HepG2 (cell line): ENCODE data around the gene UST. TPM values are rescaled to one million over a fixed set of nuclear protein-coding genes. Genes with fewer than 3 reads are reported as not detected.
A peak's percentile ranks its signal among the peaks of the same experiment; 100 is the strongest.

ENCODE experiments used
- AFF4 ChIP-seq: sonication (generic); formaldehyde crosslinking; IDR thresholded peaks from 2 replicates; pipeline ENCODE4 v1.4.0; 2020; ENCODE audit warnings: missing genetic modification reagents
- AGO1 ChIP-seq: fragments of 200-400 bp; formaldehyde crosslinking; IDR thresholded peaks from 2 replicates; pipeline ENCODE4 v1.6.1; 2017; ENCODE audit warnings: mild to moderate bottlenecking, low read depth, low read length, moderate library complexity; ENCODE audit not compliant: poor library complexity, severe bottlenecking
- CHD2 ChIP-seq: IDR thresholded peaks from 2 replicates; pipeline ENCODE4 v1.6.1; 2011; ENCODE audit warnings: low read depth, low read length, improper control_type of control experiment
- EEA1 ChIP-seq: sonication (generic); formaldehyde crosslinking; IDR thresholded peaks from 2 replicates; pipeline ENCODE4 v1.5.1; 2020; ENCODE audit warnings: mild to moderate bottlenecking, missing genetic modification reagents, borderline replicate concordance
- GLI4 ChIP-seq: sonication (generic); formaldehyde crosslinking; IDR thresholded peaks from 2 replicates; pipeline ENCODE4 v1.5.1; 2020; ENCODE audit warnings: missing genetic modification reagents, mild to moderate bottlenecking, moderate library complexity, borderline replicate concordance
- GMEB1 ChIP-seq: sonication (generic); formaldehyde crosslinking; IDR thresholded peaks from 2 replicates; pipeline ENCODE4 v1.5.1; 2020; ENCODE audit warnings: missing genetic modification reagents, mild to moderate bottlenecking, borderline replicate concordance
- HHEX ChIP-seq: IDR thresholded peaks from 2 replicates; pipeline ENCODE4 v1.6.1; 2016; ENCODE audit warnings: control low read depth
- HOXD1 ChIP-seq: sonication (generic); formaldehyde crosslinking; IDR thresholded peaks from 2 replicates; pipeline ENCODE4 v1.5.0; 2020; ENCODE audit warnings: missing genetic modification reagents
- MEIS2 ChIP-seq: sonication (generic); formaldehyde crosslinking; IDR thresholded peaks from 2 replicates; pipeline ENCODE4 v1.9.0; 2021; ENCODE audit warnings: mild to moderate bottlenecking, missing genetic modification reagents
- MIER2 ChIP-seq: IDR thresholded peaks from 2 replicates; pipeline ENCODE4 v1.6.1; 2016; ENCODE audit warnings: missing biosample characterization, missing genetic modification reagents
- PBX2 ChIP-seq: IDR thresholded peaks from 2 replicates; pipeline ENCODE4 v1.6.1; 2016; ENCODE audit warnings: control low read depth
- PRMT3 ChIP-seq: sonication (generic); formaldehyde crosslinking; IDR thresholded peaks from 2 replicates; pipeline ENCODE4 v1.8.1; 2022; ENCODE audit warnings: low read depth, mild to moderate bottlenecking, moderate library complexity, missing genetic modification reagents, borderline replicate concordance
- SP140L ChIP-seq: sonication (generic); formaldehyde crosslinking; IDR thresholded peaks from 2 replicates; pipeline ENCODE4 v1.4.0; 2020; ENCODE audit warnings: missing genetic modification reagents, borderline replicate concordance
- STAT5B ChIP-seq: sonication (generic); formaldehyde crosslinking; IDR thresholded peaks from 2 replicates; pipeline ENCODE4 v1.4.0; 2020; ENCODE audit warnings: missing genetic modification reagents
- TRIM24 ChIP-seq: sonication (generic); formaldehyde crosslinking; IDR thresholded peaks from 2 replicates; pipeline ENCODE4 v1.8.0; 2022; ENCODE audit warnings: mild to moderate bottlenecking, missing genetic modification reagents
- ZFP62 ChIP-seq: sonication (generic); formaldehyde crosslinking; IDR thresholded peaks from 2 replicates; pipeline ENCODE4 v1.4.0; 2020; ENCODE audit warnings: missing genetic modification reagents
- ZFP90 ChIP-seq: sonication (generic); formaldehyde crosslinking; IDR thresholded peaks from 2 replicates; pipeline ENCODE4 v1.8.0; 2022; ENCODE audit warnings: missing genetic modification reagents, mild to moderate bottlenecking, inconsistent platforms, borderline replicate concordance
- ZMAT3 ChIP-seq: sonication (generic); formaldehyde crosslinking; conservative IDR thresholded peaks from 2 replicates; pipeline ENCODE4 v1.7.0; 2021; ENCODE audit warnings: missing genetic modification reagents
- ZNF232 ChIP-seq: sonication (generic); formaldehyde crosslinking; IDR thresholded peaks from 2 replicates; pipeline ENCODE4 v1.4.0; 2020; ENCODE audit warnings: missing genetic modification reagents, borderline replicate concordance
- ZNF264 ChIP-seq: sonication (generic); formaldehyde crosslinking; IDR thresholded peaks from 2 replicates; pipeline ENCODE4 v1.4.0; 2020; ENCODE audit warnings: missing genetic modification reagents
- ZNF598 ChIP-seq: sonication (generic); formaldehyde crosslinking; IDR thresholded peaks from 2 replicates; pipeline ENCODE4 v1.5.1; 2020; ENCODE audit warnings: mild to moderate bottlenecking, missing genetic modification reagents, borderline replicate concordance
- ZNF672 ChIP-seq: sonication (generic); formaldehyde crosslinking; IDR thresholded peaks from 2 replicates; pipeline ENCODE4 v1.8.1; 2022; ENCODE audit warnings: missing genetic modification reagents
- ZNF678 ChIP-seq: sonication (generic); formaldehyde crosslinking; IDR thresholded peaks from 2 replicates; pipeline ENCODE4 v1.4.0; 2020; ENCODE audit warnings: mild to moderate bottlenecking, missing genetic modification reagents
- ZNF782 ChIP-seq: sonication (generic); formaldehyde crosslinking; IDR thresholded peaks from 2 replicates; pipeline ENCODE4 v1.4.0; 2020; ENCODE audit warnings: missing genetic modification reagents, mild to moderate bottlenecking, borderline replicate concordance
- ZSCAN12 ChIP-seq: sonication (generic); formaldehyde crosslinking; IDR thresholded peaks from 2 replicates; pipeline ENCODE4 v1.9.0; 2021; ENCODE audit warnings: mild to moderate bottlenecking, missing genetic modification reagents
- polyA plus RNA-seq, 8 experiments: library from polyadenylated mRNA; depleted of rRNA in 3 of 8; stranded (reverse) in 7 of 8; unstranded in 1 of 8; fragments of >200 nt; fragmentation: Illumina TruSeq in 4 of 8; extraction: Trizol in 4 of 8; gene quantifications; 2 replicates each; pipeline versions ENCODE4 v1.2.1 to v1.2.3, GENCODE V29; 2011 to 2016; ENCODE audit warnings: low read depth in 4 of 8, missing spikeins in 1 of 8, mixed read lengths in 1 of 8; ENCODE audit not compliant: insufficient read depth in 1 of 8
- total RNA-seq, 5 experiments: library from RNA; depleted of rRNA; stranded (reverse); fragments of >200 nt; fragmentation: Illumina TruSeq; extraction: Trizol; gene quantifications; 2 replicates each; pipeline ENCODE4 v1.2.3, GENCODE V29; 2016; ENCODE audit warnings: low read depth in 1 of 5

UST gene
- total and polyA plus RNA-seq, 2 of the 13 experiments (the other 11 are each of a cell fraction or from before 2014, with no cell fraction given) = 0.27 TPM; not detected in 1

GRCh38 chr6:148947621-148948444 lies 201.0 kb downstream of the UST start (continued):
- TF ChIP-seq STAT5B (CRISPR knock-in tag) = no peak
- TF ChIP-seq GLI4 (CRISPR knock-in tag) = no peak
- TF ChIP-seq MEIS2 = 0 out of 2 replicates have a peak, but pooled peaks have one; percentile 14
- no peak for TF ChIP-seq TRIM24 (CRISPR knock-in tag)
- no peak for TF ChIP-seq ZSCAN12
- no peak for TF ChIP-seq ZFP62 (CRISPR knock-in tag)
- TF ChIP-seq ZNF782 (CRISPR knock-in tag) = no peak; the same call in 1 of the 2 replicates
- TF ChIP-seq SP140L (CRISPR knock-in tag) = no peak
- no peak for TF ChIP-seq ZNF232 (CRISPR knock-in tag)
- TF ChIP-seq ZNF598 = peak; percentile 79; the same call in 1 of the 2 replicates
- no peak for TF ChIP-seq PRMT3 (CRISPR knock-in tag)
- no peak for TF ChIP-seq EEA1 (CRISPR knock-in tag)
- no peak for TF ChIP-seq HHEX
- TF ChIP-seq ZFP90 = no peak
- TF ChIP-seq MIER2 (CRISPR knock-in tag) = no peak
- TF ChIP-seq ZNF678 (CRISPR knock-in tag) = no peak
- TF ChIP-seq PBX2 (CRISPR knock-in tag) = 0 out of 2 replicates have a peak, but pooled peaks have one; percentile 24
- no peak for TF ChIP-seq ZMAT3 (CRISPR knock-in tag)
- no peak for TF ChIP-seq ZNF264
- TF ChIP-seq ZNF672 = no peak
- TF ChIP-seq AGO1 = no peak
- no peak for TF ChIP-seq CHD2
- peak; percentile 35; the same call in 1 of the 2 replicates for TF ChIP-seq GMEB1 (CRISPR knock-in tag)
- TF ChIP-seq AFF4 (CRISPR knock-in tag) = no peak
- no peak for TF ChIP-seq HOXD1 (CRISPR knock-in tag)
